Lower lobe of right lung (tissue), 2 donors: ENCODE measurements around the gene ACSM2A. TPM values are rescaled to one million over a fixed set of nuclear protein-coding genes. Genes with fewer than 3 reads are reported as not detected.
"Not testable (repeated sequence)": the region's sequence is repeated elsewhere in the genome, so short reads cannot be mapped to it uniquely, and the experiment has no call there.

Source experiments
- ATAC-seq, 2 donors: fragments of 200-7000 bp; cut with Tn5 transposase; one replicate each; pipeline ENCODE4 v1.9.1; 2020 to 2022; ENCODE audit warnings: mild to moderate bottlenecking in 2 of 2, moderate library complexity in 2 of 2
- DNase-seq: peaks from one replicate; pipeline ENCODE4 v3.0.0-alpha.2; 2020
- H3K27ac ChIP-seq: fragments of 200-600 bp; one replicate; pipeline ENCODE4 v1.8.0; 2022
- H3K27me3 ChIP-seq: fragments of 200-600 bp; one replicate; pipeline ENCODE4 v1.8.0; 2022; ENCODE audit warnings: low read depth
- H3K36me3 ChIP-seq: fragments of 200-600 bp; one replicate; pipeline ENCODE4 v1.8.0; 2022; ENCODE audit warnings: mild to moderate bottlenecking
- H3K4me1 ChIP-seq: fragments of 200-600 bp; one replicate; pipeline ENCODE4 v1.8.0; 2022
- H3K4me3 ChIP-seq: fragments of 200-600 bp; one replicate; pipeline ENCODE4 v1.8.0; 2022; ENCODE audit warnings: mild to moderate bottlenecking
- H3K9me3 ChIP-seq: fragments of 200-600 bp; one replicate; pipeline ENCODE4 v1.8.0; 2022
- intact Hi-C: fragments of 100-400 bp; cut with DNase I; formaldehyde crosslinking; loops from one replicate; pipeline ENCODE4 v1.11.0; 2022
- total RNA-seq: library from RNA; stranded (reverse); fragmentation: NEBNext Ultra II Directional; extraction: Animal tissue kit (Norgen Biotek cat#: 25700); gene quantifications from one replicate; pipeline ENCODE4 v1.2.1, GENCODE V29; 2021
- TF ChIP-seq, protein P1 (sequence below): fragments of 200-600 bp; IDR thresholded peaks from one replicate; pipeline ENCODE4 v1.8.0; 2022; ENCODE audit warnings: antibody characterized with exemption, mild to moderate bottlenecking
- donor health status: DM: no; HTN: yes; CAD: no; lungs with severe emphysema.

ACSM2A gene
- total RNA-seq, 1 donor from 2014 or later: not detected

DNA sequence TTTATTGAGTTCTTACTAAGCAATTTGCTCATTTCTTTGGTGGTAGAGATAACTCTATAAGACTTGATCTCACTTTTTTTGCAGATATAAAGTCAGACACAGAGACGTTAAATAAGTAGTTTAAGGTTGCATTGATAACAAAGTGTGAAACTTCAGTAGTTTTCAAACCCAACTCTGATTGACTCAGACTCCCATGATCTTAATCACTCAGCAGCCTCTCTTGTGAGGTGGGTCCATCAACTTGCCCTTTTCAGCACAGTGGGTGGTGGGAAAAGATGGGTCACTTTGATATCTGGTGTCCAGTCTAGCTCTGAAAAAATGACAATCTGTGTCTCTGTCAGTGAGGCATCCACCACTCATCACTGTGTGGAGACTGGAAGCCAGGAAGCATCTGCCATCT, 19.4 kb downstream of the ACSM2A start:
- H3K27ac ChIP-seq, H3K4me1 ChIP-seq, DNase-seq, H3K4me3 ChIP-seq, ATAC-seq, intact Hi-C loops, H3K36me3 ChIP-seq, H3K9me3 ChIP-seq, H3K27me3 ChIP-seq: not testable (repeated sequence)

DNA sequence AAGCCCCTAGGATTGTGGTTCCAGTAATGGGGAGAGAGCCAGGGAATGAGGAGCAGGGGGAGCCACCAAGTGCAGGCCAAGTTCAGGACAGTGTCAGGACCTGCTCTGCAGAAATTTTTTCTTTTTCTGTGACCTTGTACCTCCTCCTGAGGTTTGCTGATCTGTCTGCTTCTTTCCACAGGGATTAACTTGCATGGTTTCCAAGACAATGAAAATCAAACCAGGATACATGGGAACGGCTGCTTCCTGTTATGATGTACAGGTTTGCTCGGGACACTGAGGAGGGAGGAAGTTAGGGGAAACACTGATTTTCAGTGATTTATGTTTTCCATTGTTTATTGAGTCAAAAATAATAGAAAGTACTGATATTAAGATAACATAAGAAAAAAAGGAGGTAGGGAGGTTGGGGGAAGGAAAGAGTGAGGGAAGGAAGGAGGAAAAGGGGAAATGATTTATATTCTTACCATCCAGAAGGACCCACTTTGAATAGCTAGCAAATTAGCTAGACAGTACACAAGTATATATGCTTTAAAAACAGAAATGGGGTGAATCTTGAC, 25.9 kb downstream of the ACSM2A start:
- H3K9me3 ChIP-seq, H3K27me3 ChIP-seq, H3K4me3 ChIP-seq, DNase-seq, intact Hi-C loops, H3K36me3 ChIP-seq, H3K27ac ChIP-seq, H3K4me1 ChIP-seq: not testable (repeated sequence)
- ATAC-seq: peak in 1 of 2 donors; percentile 19

DNA sequence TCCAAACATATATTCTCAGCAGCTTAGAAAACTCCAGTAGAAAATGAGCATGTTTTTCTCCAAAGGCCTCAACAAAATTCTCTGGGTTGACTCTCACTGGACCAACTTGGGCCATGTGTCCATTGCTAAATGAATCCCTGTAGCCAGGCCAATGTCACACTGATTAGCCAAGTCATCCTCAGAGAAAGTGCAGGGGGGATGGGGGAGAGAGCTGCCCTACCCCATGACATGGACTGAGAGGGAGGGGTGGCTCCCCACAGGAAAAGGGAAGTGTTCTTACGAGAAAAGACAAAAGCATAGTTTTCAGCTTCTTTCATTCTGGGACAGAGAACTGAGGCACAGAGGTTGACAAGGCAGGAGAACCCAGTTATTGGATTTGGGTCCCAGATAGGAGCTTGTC, 32.7 kb downstream of the ACSM2A start:
- H3K9me3 ChIP-seq, intact Hi-C loops, H3K27me3 ChIP-seq, H3K36me3 ChIP-seq, H3K27ac ChIP-seq, H3K4me3 ChIP-seq, H3K4me1 ChIP-seq, DNase-seq: not testable (repeated sequence)
- peak in 1 of 2 donors; percentile 61 for ATAC-seq

DNA sequence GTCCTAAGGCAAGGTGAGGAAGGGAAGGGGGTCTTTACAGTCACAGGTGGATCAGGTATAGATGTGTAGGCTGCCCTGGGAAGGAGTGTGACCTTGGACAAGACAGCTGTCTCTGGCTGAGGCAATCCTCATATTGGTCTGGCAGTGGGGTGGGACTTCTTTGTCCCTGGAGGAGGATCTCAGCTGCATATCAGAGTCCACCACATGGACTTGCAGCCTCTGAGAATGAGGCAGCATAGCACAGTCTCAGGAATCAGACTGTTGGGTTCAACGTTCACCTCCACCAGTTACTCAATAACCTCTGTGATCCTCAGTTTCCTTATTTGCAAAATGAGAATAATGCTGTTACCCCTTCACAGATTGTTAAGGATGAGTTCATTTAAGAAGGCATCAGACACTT, 33.4 kb downstream of the ACSM2A start:
- Histone ChIP-seq H3K27ac (no peak overlapping the region), H3K9me3 (no peaks in the 10 kb centered on the region), H3K27me3 (no peaks in the 10 kb centered on the region), H3K4me3 (no peak overlapping the region), H3K4me1 (no peaks in the 10 kb centered on the region), H3K36me3 (no peaks in the 10 kb centered on the region)
- DNase-seq (no peak), ATAC-seq (no peak)
- intact Hi-C loops: no loop called here
- TF ChIP-seq, protein P1, sequence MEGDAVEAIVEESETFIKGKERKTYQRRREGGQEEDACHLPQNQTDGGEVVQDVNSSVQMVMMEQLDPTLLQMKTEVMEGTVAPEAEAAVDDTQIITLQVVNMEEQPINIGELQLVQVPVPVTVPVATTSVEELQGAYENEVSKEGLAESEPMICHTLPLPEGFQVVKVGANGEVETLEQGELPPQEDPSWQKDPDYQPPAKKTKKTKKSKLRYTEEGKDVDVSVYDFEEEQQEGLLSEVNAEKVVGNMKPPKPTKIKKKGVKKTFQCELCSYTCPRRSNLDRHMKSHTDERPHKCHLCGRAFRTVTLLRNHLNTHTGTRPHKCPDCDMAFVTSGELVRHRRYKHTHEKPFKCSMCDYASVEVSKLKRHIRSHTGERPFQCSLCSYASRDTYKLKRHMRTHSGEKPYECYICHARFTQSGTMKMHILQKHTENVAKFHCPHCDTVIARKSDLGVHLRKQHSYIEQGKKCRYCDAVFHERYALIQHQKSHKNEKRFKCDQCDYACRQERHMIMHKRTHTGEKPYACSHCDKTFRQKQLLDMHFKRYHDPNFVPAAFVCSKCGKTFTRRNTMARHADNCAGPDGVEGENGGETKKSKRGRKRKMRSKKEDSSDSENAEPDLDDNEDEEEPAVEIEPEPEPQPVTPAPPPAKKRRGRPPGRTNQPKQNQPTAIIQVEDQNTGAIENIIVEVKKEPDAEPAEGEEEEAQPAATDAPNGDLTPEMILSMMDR: no peak

DNA sequence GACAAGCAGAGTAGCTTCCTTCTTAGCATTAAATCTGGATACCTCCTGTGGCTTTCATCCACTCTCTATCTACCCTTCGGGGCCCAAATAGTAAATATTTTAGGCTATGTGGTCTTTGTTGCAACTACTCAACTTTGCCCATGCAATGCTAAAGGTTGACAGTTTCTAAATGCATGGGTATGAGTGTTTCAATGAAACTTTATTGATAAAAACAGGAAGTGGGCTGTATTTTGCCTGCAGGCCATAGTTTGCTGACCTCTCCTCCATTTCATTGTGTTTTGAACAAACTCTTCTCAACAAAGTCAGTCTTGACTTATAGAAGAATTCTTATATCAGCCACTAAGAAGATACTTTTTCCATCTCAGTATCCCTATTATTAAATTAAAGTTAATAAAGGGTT, 34.1 kb downstream of the ACSM2A start:
- no peak for ATAC-seq
- intact Hi-C loops: no loop called here
- Histone ChIP-seq H3K27ac (no peak overlapping the region), H3K9me3 (no peaks in the 10 kb centered on the region), H3K4me1 (no peaks in the 10 kb centered on the region), H3K27me3 (no peaks in the 10 kb centered on the region), H3K4me3 (no peak overlapping the region), H3K36me3 (no peaks in the 10 kb centered on the region)
- TF ChIP-seq, protein P1: no peak
- DNase-seq: no peak

DNA sequence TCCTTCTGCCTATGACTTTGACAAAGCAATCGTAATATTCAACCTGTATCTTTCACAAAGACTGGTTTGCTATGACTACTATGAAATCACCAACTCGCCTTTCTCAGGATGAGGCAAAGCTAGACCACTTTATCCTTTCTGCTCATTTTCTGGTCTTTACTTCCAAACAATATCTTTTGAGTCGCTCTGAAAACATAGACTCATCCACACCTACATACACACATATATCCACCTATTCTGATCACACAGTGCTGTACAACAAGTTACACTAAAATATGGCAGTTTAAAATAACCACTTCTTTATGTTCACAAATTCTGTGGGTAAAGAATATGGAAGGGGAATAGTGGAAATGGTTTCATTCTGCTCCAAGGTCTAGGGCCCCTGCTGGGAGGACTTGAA, 39.7 kb downstream of the ACSM2A start:
- H3K9me3 ChIP-seq, H3K4me3 ChIP-seq, intact Hi-C loops: not testable (repeated sequence)

DNA sequence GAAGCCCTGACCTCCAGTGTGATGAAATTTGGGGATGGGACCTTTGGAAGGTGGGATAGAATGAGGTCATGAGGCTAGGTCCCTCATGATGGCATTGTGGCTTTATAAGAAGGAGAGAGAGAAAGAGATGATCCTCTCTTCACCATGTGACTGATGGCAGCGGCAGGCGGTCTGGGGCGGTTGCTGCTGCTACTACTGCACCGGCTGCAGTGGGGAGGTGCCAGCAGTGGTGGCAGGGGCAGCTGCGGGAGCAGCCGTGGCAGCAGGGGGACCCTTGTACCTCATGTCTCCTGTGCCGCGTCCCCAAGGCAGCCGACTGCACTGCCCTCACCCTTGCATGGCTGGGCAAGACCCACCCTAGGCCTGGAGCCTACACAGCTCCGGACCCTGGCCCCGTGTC, 40.1 kb downstream of the ACSM2A start:
- H3K4me1 ChIP-seq, intact Hi-C loops: not testable (repeated sequence)
- peak; percentile 35 to 52 for ATAC-seq

More for the DNA sequence above, 39.7 kb downstream of the ACSM2A start:
- DNase-seq, H3K4me1 ChIP-seq, ATAC-seq, H3K27ac ChIP-seq, H3K36me3 ChIP-seq, H3K27me3 ChIP-seq: not testable (repeated sequence)

DNA sequence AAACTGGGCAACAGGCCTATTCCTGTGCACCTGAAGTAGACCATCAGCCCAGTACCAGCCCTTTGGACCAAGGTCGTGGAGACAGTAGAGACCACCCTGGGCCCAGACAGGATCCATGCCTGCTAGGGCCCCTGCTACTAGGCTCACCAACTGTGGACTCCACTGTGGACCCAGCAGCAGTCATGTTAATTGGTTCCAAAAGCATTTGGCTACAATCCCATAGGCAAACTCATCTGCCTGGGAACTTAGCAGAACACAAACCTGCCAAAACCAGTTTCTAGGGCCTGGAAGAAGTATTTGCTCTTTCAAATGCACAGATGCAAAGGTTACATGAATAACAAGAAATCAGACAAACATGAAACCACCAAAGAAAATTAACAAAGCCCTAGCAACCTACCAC, 53.1 kb downstream of the ACSM2A start:
- H3K4me3 ChIP-seq: no peak overlapping the region
- no peaks in the 10 kb centered on the region for H3K27me3 ChIP-seq
- intact Hi-C loops: no loop called here
- no peaks in the 10 kb centered on the region for H3K36me3 ChIP-seq
- TF ChIP-seq, protein P1: no peak
- H3K4me1 ChIP-seq: no peaks in the 10 kb centered on the region
- no peak overlapping the region for H3K27ac ChIP-seq
- peaks cover 10% of the 10 kb centered on the region for H3K9me3 ChIP-seq
- DNase-seq (no peak), ATAC-seq (no peak)

More for the DNA sequence above, 40.1 kb downstream of the ACSM2A start:
- H3K9me3 ChIP-seq, H3K36me3 ChIP-seq, DNase-seq, H3K27ac ChIP-seq, H3K4me3 ChIP-seq, H3K27me3 ChIP-seq: not testable (repeated sequence)
